ENCODE results near the gene KLHDC10.
"Not testable (repeated sequence)": the region's sequence is repeated elsewhere in the genome, so short reads cannot be mapped to it uniquely, and the experiment has no call there.

The KLHDC10 gene

GRCh38 chr7:130083497-130083896 is 13.2 kb downstream of the KLHDC10 start:
- not testable (repeated sequence) for DNase-seq

DNA sequence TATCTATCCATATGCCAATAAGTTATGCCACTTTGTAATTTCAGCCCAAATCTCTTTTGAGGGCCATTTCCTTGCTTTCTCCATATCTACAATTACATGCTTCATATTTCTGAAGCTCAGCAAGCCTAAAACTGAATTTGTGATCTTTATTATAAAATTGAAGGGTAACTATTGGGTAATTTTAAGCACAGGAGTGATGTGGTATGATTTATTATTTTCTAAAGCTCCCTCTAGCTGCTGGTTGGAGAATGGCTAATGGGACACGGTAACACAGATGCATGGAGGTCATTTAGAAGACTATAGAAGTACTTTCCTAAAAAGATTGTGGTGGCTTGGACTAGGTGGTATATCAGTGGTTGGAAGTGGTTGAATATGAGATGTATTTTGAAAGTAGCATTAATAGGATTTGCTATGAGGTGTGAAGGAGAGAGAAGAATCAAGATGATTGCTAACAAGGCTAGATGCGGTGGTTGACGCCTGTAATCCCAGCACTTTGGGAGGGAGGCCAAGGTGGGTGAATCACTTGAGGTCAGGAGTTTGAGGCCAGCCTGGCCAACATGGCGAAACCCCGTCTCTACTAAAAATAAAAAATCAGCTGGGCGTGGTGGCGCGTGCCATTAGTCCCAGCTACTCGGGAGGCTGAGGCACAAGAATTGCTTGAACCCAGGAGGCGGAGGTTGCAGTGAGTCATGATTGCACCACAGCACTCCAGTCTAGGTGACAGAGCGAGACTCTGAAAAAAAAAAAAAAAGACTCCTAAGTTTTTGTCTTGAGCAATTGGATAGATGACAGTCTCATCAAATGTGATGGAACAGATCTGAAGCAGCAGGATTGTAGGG is 13.9 kb downstream of the KLHDC10 start:
- DNase-seq, result no peak

GRCh38 chr7:130085235-130085634 is 14.9 kb downstream of the KLHDC10 start:
- DNase-seq, result not testable (repeated sequence)

- no peak for DNase-seq
Measured at GRCh38 chr7:130086938-130087337, 16.6 kb downstream of the KLHDC10 start.

DNA sequence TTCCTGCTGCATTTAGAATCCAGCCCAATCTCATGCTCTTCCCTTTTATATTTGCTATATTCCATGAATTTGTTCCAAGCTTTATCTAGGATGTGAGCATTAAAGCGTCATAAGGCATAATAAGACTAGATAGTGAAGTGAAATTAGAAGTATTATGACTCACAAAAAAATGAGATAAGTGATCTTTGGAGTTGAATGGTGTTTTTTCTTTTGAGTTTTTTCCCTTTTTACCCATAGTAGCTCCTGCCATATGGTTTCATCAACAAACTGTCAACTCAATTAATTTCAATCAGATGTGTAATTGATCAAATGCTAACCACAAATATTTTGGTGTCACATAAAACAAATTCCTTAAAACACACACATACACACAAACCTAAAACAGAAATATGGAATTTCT is 17.0 kb downstream of the KLHDC10 start:
- DNase-seq, result no peak

DNA sequence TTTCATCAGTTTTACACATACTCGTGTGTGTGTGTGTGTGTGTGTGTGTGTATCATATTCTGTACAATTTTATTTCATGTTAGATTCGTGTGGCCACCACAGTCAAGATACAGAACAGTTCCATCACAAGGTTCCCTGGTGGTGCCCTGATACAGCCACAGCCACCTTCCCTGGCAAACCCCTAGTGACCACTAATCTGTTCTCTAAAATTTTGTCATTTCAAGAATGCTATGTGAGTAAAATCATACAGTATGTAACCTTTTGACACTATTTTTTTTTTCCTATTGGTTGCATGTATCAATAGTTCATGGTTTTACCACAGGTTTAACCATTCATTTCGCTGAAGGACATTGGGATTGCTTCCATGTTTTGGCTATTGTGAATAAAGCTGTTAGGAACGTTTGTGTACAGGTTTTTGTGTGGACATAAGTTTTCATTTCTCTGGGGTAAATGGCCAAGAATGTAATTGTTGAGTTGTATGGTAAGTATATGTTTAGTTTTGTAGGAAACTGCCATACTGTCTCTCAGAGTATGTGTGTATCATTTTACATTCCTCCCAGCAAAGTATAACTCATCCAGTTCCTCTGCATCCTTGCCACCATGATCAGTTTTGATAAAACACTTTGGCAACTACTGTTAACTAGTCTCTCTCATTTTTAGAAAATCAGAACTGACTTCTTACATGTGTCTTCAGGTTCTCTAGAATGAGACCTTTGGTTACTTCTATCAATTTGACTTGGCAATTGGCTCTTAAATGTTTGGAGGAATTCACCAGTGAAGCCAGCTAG is 20.6 kb downstream of the KLHDC10 start:
- no peak for DNase-seq

DNA sequence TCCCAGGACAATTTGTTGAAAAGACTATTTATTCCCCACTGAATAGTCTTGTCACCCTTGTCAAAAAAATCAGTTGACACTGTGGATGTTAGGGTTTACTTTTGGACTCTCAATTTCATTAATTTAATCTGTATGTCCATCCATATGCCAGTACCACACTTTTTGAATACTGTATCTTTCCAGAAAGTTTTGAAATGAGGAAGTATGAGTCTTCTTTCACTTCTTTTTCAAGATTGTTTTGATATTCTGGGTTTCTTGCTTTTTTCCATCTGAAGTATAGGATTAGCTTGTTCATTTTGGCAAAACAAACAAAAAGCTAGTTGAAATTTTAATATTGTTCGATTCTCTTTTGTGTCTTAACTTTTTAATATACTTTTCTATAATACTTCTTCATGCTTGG is 21.7 kb downstream of the KLHDC10 start:
- DNase-seq, result no peak

DNA sequence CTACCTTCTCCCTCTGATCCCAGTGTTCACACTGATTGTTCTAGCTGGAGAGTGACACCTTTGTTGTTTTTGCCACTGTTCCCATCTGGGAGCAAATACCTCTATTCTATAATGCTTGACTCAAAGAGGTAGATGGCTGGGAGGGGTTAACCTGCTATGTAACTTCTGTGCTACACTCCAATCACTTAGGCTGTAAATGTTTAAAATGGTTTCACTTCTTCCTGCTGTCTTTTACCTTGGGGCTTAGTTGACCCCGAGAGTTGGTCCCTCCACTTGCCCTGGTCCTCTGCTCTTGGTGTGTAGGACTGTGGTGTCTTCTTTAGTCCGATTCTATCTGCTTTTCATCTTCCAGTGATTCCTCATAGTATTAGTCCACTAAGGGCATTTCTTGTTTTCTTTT is 22.3 kb downstream of the KLHDC10 start:
- DNase-seq, result no peak

DNA sequence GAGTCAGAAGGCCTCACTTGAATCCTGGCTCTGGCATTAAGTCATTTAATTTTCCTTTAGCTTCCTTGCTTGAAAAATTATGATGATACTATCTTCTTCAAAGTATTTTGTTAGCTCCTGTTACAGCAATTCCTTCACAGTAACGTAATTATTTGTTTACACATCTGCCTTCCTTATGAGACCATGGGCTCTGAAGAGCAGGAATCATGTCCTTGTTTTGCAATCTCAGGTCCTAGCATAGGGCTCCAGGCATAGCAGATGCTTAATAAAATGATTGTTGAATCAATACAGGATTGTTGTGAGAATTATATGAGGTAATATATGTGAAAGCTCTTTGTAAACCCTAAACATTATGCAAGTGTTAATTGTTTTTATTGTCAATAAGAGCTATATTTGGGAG is 25.5 kb downstream of the KLHDC10 start:
- DNase-seq, result no peak

GRCh38 chr7:130096243-130096827 is 26.0 kb downstream of the KLHDC10 start:
- no peak for DNase-seq

DNA sequence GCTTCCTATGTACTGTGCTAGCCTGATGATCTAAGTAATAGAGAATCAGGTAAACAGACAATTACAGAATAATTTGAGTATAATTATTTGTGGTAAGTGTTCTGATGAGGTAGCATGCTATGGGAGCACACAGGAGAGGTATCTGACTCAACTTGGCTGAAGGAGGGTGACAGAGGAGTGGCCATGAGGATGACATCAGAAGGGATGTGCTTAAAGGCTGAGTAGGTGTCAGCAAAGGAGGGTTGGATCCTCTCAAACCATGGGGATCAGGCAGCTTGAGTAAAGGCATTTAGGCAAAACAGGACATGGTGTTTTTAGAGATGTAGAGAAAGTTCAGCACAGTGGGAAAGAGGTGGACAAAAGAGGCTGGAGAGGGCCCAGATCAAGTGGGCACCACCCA is 29.0 kb downstream of the KLHDC10 start:
- DNase-seq, result no peak

DNA sequence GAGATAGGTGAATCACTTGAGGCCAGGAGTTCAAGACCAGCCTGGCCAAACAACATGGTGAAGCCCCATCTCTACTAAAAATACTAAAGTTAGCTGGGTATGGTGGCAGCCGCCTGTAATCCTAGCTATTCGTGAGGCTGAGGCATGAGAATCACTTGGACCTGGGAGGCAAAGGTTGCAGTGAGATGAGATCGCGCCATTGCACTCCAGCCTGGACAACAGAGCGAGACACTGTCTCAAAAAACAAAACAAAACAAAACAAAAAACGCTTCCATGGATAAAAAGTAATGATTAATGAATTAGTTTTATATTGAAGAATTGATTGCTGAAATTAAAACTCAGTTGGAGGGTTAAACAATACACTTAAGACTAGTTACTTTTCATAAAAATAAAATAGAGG is 32.3 kb downstream of the KLHDC10 start:
- DNase-seq, result no peak

GRCh38 chr7:130107949-130108674 is 37.8 kb downstream of the KLHDC10 start:
- no peak for DNase-seq

DNA sequence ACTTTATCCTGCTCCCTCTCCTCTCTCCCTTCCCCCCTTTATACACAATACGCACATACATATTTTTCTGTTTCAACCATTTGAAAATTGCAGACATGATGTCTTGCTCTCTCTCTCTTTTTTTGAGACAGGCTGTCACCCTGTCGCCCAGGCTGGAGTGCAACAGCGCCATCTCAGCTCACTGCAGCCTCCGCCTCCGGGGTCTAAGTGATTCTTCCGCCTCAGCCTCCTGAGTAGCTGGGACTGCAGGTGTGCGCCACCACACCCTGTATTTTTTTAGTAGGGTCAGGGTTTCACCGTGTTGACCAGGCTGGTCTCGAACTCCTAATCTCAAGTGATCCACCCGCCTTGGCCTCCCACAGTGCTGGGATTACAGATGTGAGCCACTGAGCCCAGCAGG is 38.5 kb downstream of the KLHDC10 start:
- DNase-seq, result no peak

- DNase-seq, result no peak
Measured at GRCh38 chr7:130112093-130112492, 41.8 kb downstream of the KLHDC10 start.

- DNase-seq, result no peak
Measured at GRCh38 chr7:130112662-130113425, 42.5 kb downstream of the KLHDC10 start.

DNA sequence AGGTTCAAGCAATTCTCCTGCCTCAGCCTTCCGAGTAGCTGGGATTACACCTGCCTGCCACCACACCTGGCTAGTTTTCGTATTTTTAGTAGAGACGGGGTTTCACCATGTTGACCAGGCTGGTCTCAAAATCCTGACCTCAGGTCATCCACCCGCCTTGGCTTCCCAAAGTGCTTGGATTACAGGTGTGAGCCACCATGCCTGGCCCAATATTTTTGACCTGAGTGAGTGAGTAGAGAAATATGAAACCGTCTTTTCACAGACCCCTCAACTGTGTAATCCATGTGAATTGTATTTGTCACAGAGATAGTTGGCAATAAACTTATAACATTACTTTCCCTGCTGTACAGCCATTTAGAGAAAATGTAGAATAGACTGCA is 43.1 kb downstream of the KLHDC10 start:
- not testable (repeated sequence) for DNase-seq

GRCh38 chr7:130113887-130114286 is 43.6 kb downstream of the KLHDC10 start:
- DNase-seq, result no peak

DNA sequence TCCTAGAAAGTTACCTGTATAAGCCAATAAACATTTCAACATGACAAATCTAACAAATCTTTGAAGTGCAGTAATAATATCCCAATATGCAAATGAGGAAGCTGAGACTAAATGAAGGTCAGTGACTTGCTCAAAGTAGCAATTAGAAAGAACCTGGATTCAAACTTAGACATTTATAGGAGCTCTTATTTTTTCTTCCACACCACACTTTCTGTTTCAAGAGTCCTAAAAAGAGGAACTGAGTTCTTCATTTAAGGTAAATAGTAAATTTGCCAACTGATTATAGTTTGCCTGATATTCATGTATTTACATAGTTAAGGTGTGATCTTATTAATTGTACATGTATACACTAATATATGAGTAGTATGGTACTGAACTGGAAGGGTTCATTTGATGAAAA is 44.0 kb downstream of the KLHDC10 start:
- no peak for DNase-seq

DNA sequence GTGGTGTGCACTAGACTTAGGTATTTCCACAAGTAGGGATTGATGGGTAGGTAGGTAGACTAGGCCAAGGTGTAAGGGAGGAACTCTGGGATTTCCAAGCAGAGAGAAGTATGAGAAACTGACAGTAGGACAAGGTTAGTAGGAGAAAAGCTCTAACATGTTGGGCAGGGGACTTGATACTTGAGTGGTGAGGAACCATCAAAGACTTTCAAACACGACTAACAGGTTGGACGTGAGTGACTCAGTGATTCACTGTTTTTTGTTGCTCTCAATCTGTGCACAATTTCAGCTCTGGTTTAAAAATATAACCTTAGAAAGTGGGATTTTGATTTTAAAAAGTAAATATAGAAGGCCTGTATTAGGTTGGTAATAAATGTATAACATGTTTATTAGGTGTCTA is 44.4 kb downstream of the KLHDC10 start:
- DNase-seq, result no peak

GRCh38 chr7:130118294-130118693 is 48.0 kb downstream of the KLHDC10 start:
- no peak for DNase-seq

DNA sequence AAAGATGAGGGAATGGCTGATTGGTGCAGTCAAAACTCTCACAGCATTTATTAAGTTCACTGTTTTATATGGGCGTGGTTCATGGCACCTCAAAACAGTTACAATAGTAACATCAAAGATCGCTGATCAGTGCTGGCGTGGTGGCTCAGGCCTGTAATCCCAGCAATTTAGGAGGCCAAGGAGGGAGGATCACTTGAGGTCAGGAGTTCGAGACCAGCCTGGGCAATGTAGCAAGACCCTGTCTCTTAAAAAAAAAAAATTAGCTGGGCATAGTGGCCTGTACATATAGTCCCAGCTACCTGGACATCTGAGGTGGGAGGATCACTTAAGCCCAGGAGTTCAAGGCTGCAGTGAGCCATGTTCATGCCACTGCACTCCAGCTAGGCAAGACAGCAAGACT is 48.5 kb downstream of the KLHDC10 start:
- no peak for DNase-seq

All from 8988T (cell line).